HG02852 (cell line): ENCODE results near the gene CCKAR.
"Not testable (repeated sequence)": the region's sequence is repeated elsewhere in the genome, so short reads cannot be mapped to it uniquely, and the experiment has no call there.

Experiments used
- ATAC-seq: cut with Tn5 transposase; IDR thresholded peaks from one replicate; pipeline ENCODE4 v1.9.1; 2021; ENCODE audit warnings: mild to moderate bottlenecking, moderate library complexity; ENCODE audit not compliant: unreplicated experiment

The CCKAR gene

GRCh38 chr4:26490111-26490959 is at the start of gene CCKAR:
Gene CCKAR, minus strand, starts transcription at chr4:26490484. Its CDS starts 217 bp downstream, at chr4:26490267.
- ATAC-seq: no peak

GRCh38 chr4:26533685-26534084 is 43.4 kb upstream of the CCKAR start:
- ATAC-seq: no peak

- ATAC-seq: no peak
Observed at GRCh38 chr4:26531491-26532116, 41.3 kb upstream of the CCKAR start.

- no peak for ATAC-seq
Observed at GRCh38 chr4:26530099-26530498, 39.8 kb upstream of the CCKAR start.

GRCh38 chr4:26529479-26529878 is 39.2 kb upstream of the CCKAR start:
- ATAC-seq: no peak

- ATAC-seq: no peak
Observed at GRCh38 chr4:26525771-26526150, 35.5 kb upstream of the CCKAR start.

- no peak for ATAC-seq
Observed at GRCh38 chr4:26525136-26525770, 35.0 kb upstream of the CCKAR start.

GRCh38 chr4:26524011-26524410 is 33.7 kb upstream of the CCKAR start:
- no peak for ATAC-seq

GRCh38 chr4:26522478-26522877 is 32.2 kb upstream of the CCKAR start:
- ATAC-seq: no peak

GRCh38 chr4:26520728-26521450 is 30.6 kb upstream of the CCKAR start:
- no peak for ATAC-seq

GRCh38 chr4:26515936-26516335 is 25.7 kb upstream of the CCKAR start:
- ATAC-seq: no peak

GRCh38 chr4:26510334-26510964 is 20.2 kb upstream of the CCKAR start:
- no peak for ATAC-seq

- ATAC-seq: no peak
Observed at GRCh38 chr4:26509681-26510333, 19.5 kb upstream of the CCKAR start.

- no peak for ATAC-seq
Observed at GRCh38 chr4:26507286-26507685, 17.0 kb upstream of the CCKAR start.

GRCh38 chr4:26503844-26504243 is 13.6 kb upstream of the CCKAR start:
- ATAC-seq: no peak

GRCh38 chr4:26503427-26503826 is 13.1 kb upstream of the CCKAR start:
- no peak for ATAC-seq

GRCh38 chr4:26500565-26500999 is 10.3 kb upstream of the CCKAR start:
- ATAC-seq: not testable (repeated sequence)

- no peak for ATAC-seq
Observed at GRCh38 chr4:26496207-26496783, 6.0 kb upstream of the CCKAR start.

GRCh38 chr4:26493461-26493860 is 3.2 kb upstream of the CCKAR start:
- no peak for ATAC-seq
